Tibial nerve (tissue), 4 donors: ENCODE data around the gene CDH4.

Source experiments
- CTCF ChIP-seq, 5 experiments: fragments of 200-600 bp in 3 of 5; fragments of 450-650 bp in 2 of 5; sonication (generic) in 3 of 5; IDR thresholded peaks; one replicate each; pipeline ENCODE4 v1.5.1; 2016 to 2019; ENCODE audit warnings: antibody characterized with exemption in 5 of 5, mild to moderate bottlenecking in 3 of 5, moderate library complexity in 2 of 5
- EP300 ChIP-seq, 2 donors: sonication (generic); formaldehyde crosslinking; IDR thresholded peaks; one replicate each; pipeline ENCODE4 v1.6.1; 2017; ENCODE audit warnings: antibody characterized with exemption in 2 of 2, mild to moderate bottlenecking in 1 of 2
- POLR2A ChIP-seq, 2 donors: fragments of 450-650 bp; IDR thresholded peaks; one replicate each; pipeline ENCODE4 v1.6.1; 2017; ENCODE audit warnings: antibody characterized with exemption in 2 of 2, mild to moderate bottlenecking in 2 of 2, moderate library complexity in 2 of 2

DNA sequence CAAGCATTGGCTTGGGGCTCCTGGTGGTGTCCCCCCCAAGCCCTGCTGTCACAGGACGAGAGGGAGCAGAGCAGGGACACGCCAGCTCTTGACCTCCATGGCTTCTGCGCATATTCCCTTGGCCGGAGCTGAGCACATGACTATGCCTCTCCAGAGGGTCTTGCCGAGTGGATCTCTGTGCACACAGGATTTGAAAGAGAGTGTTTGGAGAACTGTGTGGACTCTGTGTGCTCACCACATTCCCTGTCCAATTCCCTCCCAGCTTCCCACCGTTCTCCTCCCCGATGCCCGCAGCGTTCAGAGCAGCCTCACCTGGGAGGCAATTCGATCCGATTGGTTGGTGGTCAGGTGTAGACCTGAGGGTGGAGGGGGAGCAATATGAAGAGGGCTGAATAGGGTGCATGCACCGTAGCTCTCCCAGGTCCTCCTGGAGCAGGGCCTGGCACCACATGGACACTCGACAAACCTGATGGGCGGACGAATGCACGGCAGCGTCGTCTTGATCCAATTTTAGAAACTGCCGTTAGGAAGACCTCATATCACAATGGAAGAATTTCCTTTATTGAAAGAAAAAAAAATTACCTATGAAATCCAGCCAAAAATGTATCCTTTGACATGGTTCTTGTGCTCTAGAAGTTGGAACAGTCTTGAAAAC lies 287.8 kb downstream of the CDH4 start:
- TF ChIP-seq CTCF (IDR thresholded peaks at IDR 0.05) (no peak), POLR2A (IDR thresholded peaks at IDR 0.05) (no peak), EP300 (IDR thresholded peaks at IDR 0.05) (no peak)
